GM19035 (cell line): ENCODE results near the gene MARK4.

Experiments
- ATAC-seq: cut with Tn5 transposase; IDR thresholded peaks from one replicate; pipeline ENCODE4 v1.9.1; 2021; ENCODE audit not compliant: unreplicated experiment

The MARK4 gene

DNA sequence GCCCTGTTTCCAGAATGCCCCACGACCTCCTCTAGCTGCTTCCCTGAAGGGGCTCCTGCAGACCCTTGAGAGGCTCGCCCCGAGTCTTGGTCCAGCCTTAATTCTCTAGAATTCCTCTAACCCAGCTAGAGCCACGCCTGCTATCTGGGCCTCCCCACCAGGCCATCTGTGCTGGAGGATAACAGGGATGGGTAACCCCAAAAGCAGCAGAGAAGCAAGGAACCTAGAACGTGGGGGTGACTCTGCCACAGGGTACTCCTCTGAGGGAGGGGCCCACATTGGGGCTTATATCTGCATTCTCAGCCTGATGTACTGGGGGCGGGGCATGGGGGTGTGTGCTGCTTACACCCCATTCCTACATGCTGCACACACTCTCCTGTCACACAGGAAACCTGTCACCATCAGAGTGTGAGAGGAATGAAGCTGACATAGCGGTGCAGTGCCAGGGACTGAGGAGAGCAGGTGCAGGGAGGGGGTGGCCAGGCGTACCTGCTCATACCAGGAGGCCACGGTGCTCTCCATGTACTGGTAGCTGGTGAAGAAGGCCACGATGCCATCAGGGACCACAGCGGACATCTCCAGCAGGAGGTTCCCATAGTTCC is 103.3 kb downstream of the MARK4 start:
- ATAC-seq = no peak
